Measurements from ENCODE around the gene FBXO41.

DNA sequence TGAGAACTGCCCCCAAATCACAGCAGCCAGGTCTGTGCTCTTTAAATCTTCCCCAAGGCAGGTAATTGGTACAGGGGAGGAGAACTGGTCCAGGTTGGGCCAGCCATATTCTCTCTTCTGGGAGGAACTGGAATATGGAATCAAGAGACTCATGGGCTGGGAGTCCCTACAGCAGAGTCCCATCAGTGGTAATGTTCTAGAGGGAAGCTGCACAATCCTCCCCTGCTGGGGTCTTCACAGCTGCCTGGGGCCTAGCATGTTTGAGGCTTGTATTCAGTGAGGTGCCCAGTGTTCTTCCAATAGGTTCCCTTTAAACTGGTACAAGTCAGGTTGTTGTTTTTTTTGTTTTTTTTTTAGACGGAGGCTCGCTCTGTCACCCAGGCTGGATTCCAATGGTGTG is 30.2 kb upstream of the FBXO41 start:
- TF ChIP-seq HOXD13 (CRISPR knock-in tag; IDR thresholded peaks at IDR 0.05; ENCODE audit: borderline replicate concordance) = no peak
- TF ChIP-seq REST (tag by site-specific recombination; IDR thresholded peaks at IDR 0.05) = no peak
- TF ChIP-seq ZNF274 (IDR thresholded peaks at IDR 0.05; ENCODE audit: low read length) = no peak
- no peak for TF ChIP-seq ZNF274 (tag by site-specific recombination; IDR thresholded peaks at IDR 0.05; ENCODE audit: borderline replicate concordance)
- no peak for TF ChIP-seq TCF7L2 (IDR thresholded peaks at IDR 0.05; ENCODE audit: borderline replicate concordance, low read depth, low read length)
- TF ChIP-seq ZNF529 (tag by site-specific recombination; IDR thresholded peaks at IDR 0.05; ENCODE audit: insufficient replicate concordance) = no peak

All from HEK293 (cell line).